SK-N-MC (cell line): ENCODE results near the gene TMEM269.

Experiments used
- EZH2 ChIP-seq: fragments of 200-600 bp; sonication (generic); IDR thresholded peaks from one replicate; pipeline ENCODE4 v1.6.1; 2017; ENCODE audit warnings: antibody characterized with exemption
- FOXP2 ChIP-seq: optimal IDR thresholded peaks from 2 replicates; pipeline ENCODE3; 2011; ENCODE audit warnings: mild to moderate bottlenecking, moderate library complexity; ENCODE audit not compliant: insufficient read depth; ENCODE audit errors: extremely low read length, control extremely low read depth
- POLR2AphosphoS5 ChIP-seq: IDR thresholded peaks from 2 replicates; pipeline ENCODE4 v1.6.1; 2012; ENCODE audit warnings: mild to moderate bottlenecking, low read depth, low read length, borderline replicate concordance

DNA sequence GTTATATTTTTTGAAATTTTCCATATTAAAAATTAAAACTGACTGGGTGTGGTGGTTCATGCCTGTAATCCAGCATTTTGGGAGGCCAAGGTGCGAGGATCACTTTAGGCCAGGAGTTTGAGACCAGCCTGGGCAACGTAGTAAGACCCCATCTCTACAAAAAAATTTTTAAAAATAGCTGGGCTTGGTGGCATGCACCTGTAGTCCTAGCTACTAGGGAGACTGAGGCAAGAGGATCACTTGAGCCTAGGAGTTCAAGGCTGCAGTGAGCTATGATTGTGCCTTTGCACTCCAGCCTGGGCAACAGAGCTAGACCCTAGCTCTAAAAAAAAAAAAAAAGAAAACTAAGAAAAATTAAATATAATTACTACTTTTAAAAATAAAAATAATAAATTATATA, 36.9 kb downstream of the TMEM269 start:
- TF ChIP-seq EZH2 (no peak), POLR2AphosphoS5 (no peak), FOXP2 (no peak)
